C4-2B (cell line): Measurements from ENCODE around the gene CACNB2.

Experiments
- ZFX ChIP-seq: fragments of 450-650 bp; IDR thresholded peaks from 2 replicates; pipeline ENCODE4 v1.6.1; 2017
- TF ChIP-seq, protein P1 (sequence below): fragments of 450-650 bp; conservative IDR thresholded peaks from 2 replicates; pipeline ENCODE4 v1.5.1; 2017; ENCODE audit warnings: mild to moderate bottlenecking

DNA sequence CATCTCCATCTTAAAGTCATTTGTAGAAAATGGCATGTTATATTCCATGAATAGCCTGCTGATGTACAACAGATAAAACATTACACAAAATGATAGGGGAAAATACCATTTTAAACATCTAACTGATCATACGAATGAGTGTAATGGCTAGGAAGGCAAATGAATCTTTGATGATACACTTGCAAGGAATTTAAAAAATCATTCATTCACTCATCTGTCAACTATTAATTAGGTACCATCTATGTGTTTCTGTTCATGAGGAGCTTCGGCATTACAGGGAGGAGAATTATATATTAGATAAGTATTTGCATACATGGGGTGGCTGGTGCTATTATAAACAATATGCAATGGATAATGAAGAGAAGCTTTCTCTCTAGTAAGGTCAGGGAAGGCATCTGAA, 183.7 kb downstream of the CACNB2 start:
- TF ChIP-seq, protein P1, sequence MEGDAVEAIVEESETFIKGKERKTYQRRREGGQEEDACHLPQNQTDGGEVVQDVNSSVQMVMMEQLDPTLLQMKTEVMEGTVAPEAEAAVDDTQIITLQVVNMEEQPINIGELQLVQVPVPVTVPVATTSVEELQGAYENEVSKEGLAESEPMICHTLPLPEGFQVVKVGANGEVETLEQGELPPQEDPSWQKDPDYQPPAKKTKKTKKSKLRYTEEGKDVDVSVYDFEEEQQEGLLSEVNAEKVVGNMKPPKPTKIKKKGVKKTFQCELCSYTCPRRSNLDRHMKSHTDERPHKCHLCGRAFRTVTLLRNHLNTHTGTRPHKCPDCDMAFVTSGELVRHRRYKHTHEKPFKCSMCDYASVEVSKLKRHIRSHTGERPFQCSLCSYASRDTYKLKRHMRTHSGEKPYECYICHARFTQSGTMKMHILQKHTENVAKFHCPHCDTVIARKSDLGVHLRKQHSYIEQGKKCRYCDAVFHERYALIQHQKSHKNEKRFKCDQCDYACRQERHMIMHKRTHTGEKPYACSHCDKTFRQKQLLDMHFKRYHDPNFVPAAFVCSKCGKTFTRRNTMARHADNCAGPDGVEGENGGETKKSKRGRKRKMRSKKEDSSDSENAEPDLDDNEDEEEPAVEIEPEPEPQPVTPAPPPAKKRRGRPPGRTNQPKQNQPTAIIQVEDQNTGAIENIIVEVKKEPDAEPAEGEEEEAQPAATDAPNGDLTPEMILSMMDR = no peak
- TF ChIP-seq ZFX = no peak
